Neural progenitor cell (in vitro differentiated cells): Measurements from ENCODE around the gene GSTO2. TPM values are rescaled to one million over a fixed set of nuclear protein-coding genes. Genes with fewer than 3 reads are reported as not detected.

Experiments used
- DNase-seq: peaks from one replicate; pipeline ENCODE4 v3.0.0-alpha.2; 2016; ENCODE audit warnings: low spot score
- H2AFZ ChIP-seq: fragments of 200-600 bp; sonication (generic); replicated peaks from 2 replicates; pipeline ENCODE4 v1.6.1; 2016; ENCODE audit warnings: antibody characterized with exemption
- H3F3A ChIP-seq: fragments of 200-600 bp; sonication (generic); 2 replicates; pipeline ENCODE4 v1.6.1; 2016; ENCODE audit warnings: antibody characterized with exemption, low read depth
- H3K27ac ChIP-seq: fragments of 200-600 bp; sonication (generic); 2 replicates; pipeline ENCODE4 v1.5.1; 2016; ENCODE audit warnings: mild to moderate bottlenecking
- H3K27me3 ChIP-seq: fragments of 200-600 bp; sonication (generic); 2 replicates; pipeline ENCODE4 v1.6.1; 2016; ENCODE audit warnings: mild to moderate bottlenecking, moderate library complexity
- H3K36me3 ChIP-seq: fragments of 200-600 bp; sonication (generic); 2 replicates; pipeline ENCODE4 v1.5.1; 2016
- H3K4me1 ChIP-seq: fragments of 200-600 bp; sonication (generic); 2 replicates; pipeline ENCODE4 v1.6.1; 2016; ENCODE audit warnings: mixed run types
- H3K4me2 ChIP-seq: fragments of 200-600 bp; sonication (generic); 2 replicates; pipeline ENCODE4 v1.6.1; 2016
- H3K4me3 ChIP-seq: fragments of 200-600 bp; sonication (generic); 2 replicates; pipeline ENCODE4 v1.5.1; 2016
- H3K79me2 ChIP-seq: fragments of 200-600 bp; sonication (generic); 2 replicates; pipeline ENCODE4 v1.6.1; 2016; ENCODE audit warnings: low read depth
- H3K9ac ChIP-seq: fragments of 200-600 bp; sonication (generic); 2 replicates; pipeline ENCODE4 v1.6.1; 2016
- H3K9me3 ChIP-seq: fragments of 200-600 bp; sonication (generic); 2 replicates; pipeline ENCODE4 v1.5.1; 2016; ENCODE audit warnings: low read depth
- H4K20me1 ChIP-seq: fragments of 200-600 bp; sonication (generic); 2 replicates; pipeline ENCODE4 v1.6.1; 2016; ENCODE audit warnings: low read depth
- H3K27ac Mint-ChIP-seq: 3 replicates; pipeline ENCODE4 v1.8.0; 2021; ENCODE audit warnings: mixed read lengths
- H3K27me3 Mint-ChIP-seq: 2 replicates; pipeline ENCODE4 v1.8.0; 2022; ENCODE audit warnings: low read depth, mild to moderate bottlenecking, inconsistent platforms, moderate library complexity, mixed read lengths; ENCODE audit not compliant: insufficient read depth
- H3K36me3 Mint-ChIP-seq: 3 replicates; pipeline ENCODE4 v1.8.0; 2021; ENCODE audit warnings: mixed read lengths
- H3K4me1 Mint-ChIP-seq: 3 replicates; pipeline ENCODE4 v1.8.0; 2021; ENCODE audit warnings: mixed read lengths
- H3K4me3 Mint-ChIP-seq: 3 replicates; pipeline ENCODE4 v1.8.0; 2021; ENCODE audit warnings: mild to moderate bottlenecking, moderate library complexity, mixed read lengths
- H3K9me3 Mint-ChIP-seq: 3 replicates; pipeline ENCODE4 v1.8.0; 2020; ENCODE audit warnings: mixed read lengths
- CTCF ChIP-seq: fragments of 200-600 bp; sonication (generic); IDR thresholded peaks from 2 replicates; pipeline ENCODE4 v1.5.1; 2017; ENCODE audit warnings: antibody characterized with exemption, mild to moderate bottlenecking
- EZH2 ChIP-seq: fragments of 200-600 bp; sonication (generic); IDR thresholded peaks from 2 replicates; pipeline ENCODE4 v1.6.1; 2017; ENCODE audit warnings: antibody characterized with exemption, mild to moderate bottlenecking, moderate library complexity
- EZH2phosphoT487 ChIP-seq: fragments of 200-600 bp; sonication (generic); IDR thresholded peaks from 2 replicates; pipeline ENCODE4 v1.6.1; 2017; ENCODE audit warnings: antibody characterized with exemption
- total RNA-seq: library from RNA; depleted of rRNA; stranded (reverse); fragments of >200 nt; gene quantifications from 2 replicates; pipeline ENCODE4 v1.2.3, GENCODE V29; 2015; ENCODE audit warnings: low replicate concordance

GSTO2 gene
- total RNA-seq, 1 donor from 2014 or later: 4.9 TPM

GRCh38 chr10:104322416-104322782 is 53.4 kb downstream of the GSTO2 start:
- Histone ChIP-seq H3K4me1 (peaks cover 34% of the 10 kb centered on the region), H3K27me3 (peaks cover 22% of the 10 kb centered on the region), H3K9me3 (no peaks in the 10 kb centered on the region), H3K9ac (no peak overlapping the region), H3K4me3 (no peak overlapping the region), H3K27ac (no peak overlapping the region), H4K20me1 (peaks cover 77% of the 10 kb centered on the region), H3K79me2 (peaks cover 70% of the 10 kb centered on the region), H3F3A (no peaks in the 10 kb centered on the region), H3K36me3 (no peaks in the 10 kb centered on the region), H3K4me2 (no peak overlapping the region), H2AFZ (no peak overlapping the region)
- no peak overlapping the region for H3K4me3 Mint-ChIP-seq
- TF ChIP-seq EZH2phosphoT487 (no peak), CTCF (no peak), EZH2 (no peak)
- no peak overlapping the region for H3K27ac Mint-ChIP-seq
- no peak for DNase-seq
- no peaks in the 10 kb centered on the region for H3K9me3 Mint-ChIP-seq
- H3K27me3 Mint-ChIP-seq: peaks cover 18% of the 10 kb centered on the region
- peaks cover 18% of the 10 kb centered on the region for H3K36me3 Mint-ChIP-seq
- peaks cover 61% of the 10 kb centered on the region for H3K4me1 Mint-ChIP-seq

- no peak overlapping the region for H2AFZ ChIP-seq
- peaks cover 76% of the 10 kb centered on the region for H3K79me2 ChIP-seq
- peaks cover 5% of the 10 kb centered on the region for H3F3A ChIP-seq
- no peaks in the 10 kb centered on the region for H3K36me3 ChIP-seq
- Mint-ChIP-seq H3K36me3 (peaks cover 14% of the 10 kb centered on the region), H3K4me1 (peaks cover 61% of the 10 kb centered on the region), H3K27me3 (peaks cover 18% of the 10 kb centered on the region), H3K4me3 (no peak overlapping the region), H3K9me3 (no peaks in the 10 kb centered on the region), H3K27ac (no peak overlapping the region)
- no peak overlapping the region for H3K27ac ChIP-seq
- H3K4me2 ChIP-seq: no peak overlapping the region
- no peak for DNase-seq
- no peaks in the 10 kb centered on the region for H3K9me3 ChIP-seq
- H3K4me3 ChIP-seq: no peak overlapping the region
- no peak overlapping the region for H3K9ac ChIP-seq
- H3K27me3 ChIP-seq: peaks cover 28% of the 10 kb centered on the region
- H3K4me1 ChIP-seq: peaks cover 38% of the 10 kb centered on the region
- TF ChIP-seq EZH2phosphoT487: no peak
- no peak for TF ChIP-seq CTCF
- TF ChIP-seq EZH2: no peak
- H4K20me1 ChIP-seq: peaks cover 81% of the 10 kb centered on the region
These were observed 54.1 kb downstream of the GSTO2 start for GRCh38 chr10:104323085-104323484.

DNA sequence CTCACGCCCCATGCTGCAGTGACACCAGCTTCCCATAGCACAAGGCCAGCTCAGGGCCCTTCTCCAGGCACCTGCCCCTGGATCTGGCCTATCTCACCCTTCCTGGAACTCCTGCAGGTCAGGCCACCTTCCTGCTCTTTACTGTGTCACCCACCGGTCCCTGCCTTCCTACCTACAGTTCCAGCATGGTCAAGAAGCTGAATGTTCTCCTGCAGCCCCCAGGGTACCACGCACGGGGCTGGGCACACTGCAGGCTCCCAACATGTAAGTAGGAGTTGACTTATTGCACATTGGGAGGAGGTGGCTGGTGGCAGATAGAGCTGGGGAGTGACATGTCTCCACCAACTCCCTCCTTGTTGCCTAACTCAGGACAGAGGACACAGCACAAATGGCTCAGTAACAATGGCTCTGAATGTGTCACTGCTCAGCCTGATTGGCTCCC is 54.8 kb downstream of the GSTO2 start:
- TF ChIP-seq EZH2phosphoT487: no peak
- TF ChIP-seq CTCF: no peak
- no peak for TF ChIP-seq EZH2
- H3K27ac ChIP-seq: no peak overlapping the region
- H3K4me3 ChIP-seq: no peak overlapping the region
- peaks cover 28% of the 10 kb centered on the region for H3K27me3 ChIP-seq
- no peak overlapping the region for H2AFZ ChIP-seq
- no peak for DNase-seq
- H4K20me1 ChIP-seq: peaks cover 85% of the 10 kb centered on the region
- Mint-ChIP-seq H3K4me3 (no peak overlapping the region), H3K27me3 (peaks cover 21% of the 10 kb centered on the region), H3K36me3 (peaks cover 10% of the 10 kb centered on the region), H3K27ac (no peak overlapping the region), H3K4me1 (peaks cover 65% of the 10 kb centered on the region), H3K9me3 (no peaks in the 10 kb centered on the region)
- peaks cover 71% of the 10 kb centered on the region for H3K79me2 ChIP-seq
- H3K9ac ChIP-seq: no peak overlapping the region
- no peaks in the 10 kb centered on the region for H3K9me3 ChIP-seq
- H3K4me1 ChIP-seq: peaks cover 41% of the 10 kb centered on the region
- H3K36me3 ChIP-seq: no peaks in the 10 kb centered on the region
- peaks cover 12% of the 10 kb centered on the region for H3F3A ChIP-seq
- H3K4me2 ChIP-seq: no peak overlapping the region
